Effector memory CD8-positive, alpha-beta T cell (primary cell): ENCODE data around the gene CTF1.
A peak's percentile ranks its signal among the peaks of the same experiment; 100 is the strongest.

Experiments used
- ATAC-seq: fragments of 150-1000 bp; cut with Tn5 transposase; replicated peaks from 2 replicates; pipeline ENCODE4 v1.10.0; 2021; ENCODE audit warnings: mild to moderate bottlenecking, moderate library complexity
- DNase-seq, 3 experiments: peaks; one replicate each; pipeline ENCODE4 v3.0.0; 2021
- H3K27ac Mint-ChIP-seq, 2 donors: one replicate each; pipeline ENCODE4 v1.8.0; 2022; ENCODE audit warnings: mild to moderate bottlenecking in 2 of 2, mixed read lengths in 2 of 2, moderate library complexity in 2 of 2
- H3K27me3 Mint-ChIP-seq, 2 donors: one replicate each; pipeline ENCODE4 v1.8.0; 2022; ENCODE audit warnings: mixed read lengths in 2 of 2
- H3K36me3 Mint-ChIP-seq: one replicate; pipeline ENCODE4 v1.8.0; 2022; ENCODE audit warnings: mild to moderate bottlenecking, moderate library complexity, mixed read lengths; ENCODE audit not compliant: insufficient read depth
- H3K4me1 Mint-ChIP-seq, 2 donors: one replicate each; pipeline ENCODE4 v1.8.0; 2022; ENCODE audit warnings: low read depth in 2 of 2, mixed read lengths in 2 of 2
- H3K4me3 Mint-ChIP-seq, 2 donors: one replicate each; pipeline ENCODE4 v1.8.0; 2022; ENCODE audit warnings: mild to moderate bottlenecking in 2 of 2, mixed read lengths in 2 of 2, moderate library complexity in 2 of 2
- H3K9me3 Mint-ChIP-seq, 2 donors: one replicate each; pipeline ENCODE4 v1.8.0; 2022; ENCODE audit warnings: mixed read lengths in 2 of 2

CTF1 gene

GRCh38 chr16:30904114-30904780 is 7.8 kb downstream of the CTF1 start:
- no peaks in the 10 kb centered on the region for H3K27me3 Mint-ChIP-seq
- DNase-seq (no peak), ATAC-seq (no peak)
- H3K36me3 Mint-ChIP-seq: peaks cover 7% of the 10 kb centered on the region
- peaks cover 3 to 7% of the 10 kb centered on the region in 2 donors for H3K9me3 Mint-ChIP-seq
- no peak overlapping the region for H3K4me3 Mint-ChIP-seq
- peak overlapping the region in 1 of 2 donors; percentile 94 for H3K27ac Mint-ChIP-seq
- peaks cover 27 to 29% of the 10 kb centered on the region in 2 donors for H3K4me1 Mint-ChIP-seq

- DNase-seq (no peak), ATAC-seq (no peak)
- no peak overlapping the region for H3K27ac Mint-ChIP-seq
- peaks cover 8% of the 10 kb centered on the region for H3K36me3 Mint-ChIP-seq
- H3K4me1 Mint-ChIP-seq: peaks cover 21% of the 10 kb centered on the region in 2 donors
- no peak overlapping the region for H3K4me3 Mint-ChIP-seq
- H3K27me3 Mint-ChIP-seq: no peaks in the 10 kb centered on the region
- H3K9me3 Mint-ChIP-seq: peaks cover 3 to 7% of the 10 kb centered on the region in 2 donors
Observed at GRCh38 chr16:30907064-30907463, 10.7 kb downstream of the CTF1 start.

DNA sequence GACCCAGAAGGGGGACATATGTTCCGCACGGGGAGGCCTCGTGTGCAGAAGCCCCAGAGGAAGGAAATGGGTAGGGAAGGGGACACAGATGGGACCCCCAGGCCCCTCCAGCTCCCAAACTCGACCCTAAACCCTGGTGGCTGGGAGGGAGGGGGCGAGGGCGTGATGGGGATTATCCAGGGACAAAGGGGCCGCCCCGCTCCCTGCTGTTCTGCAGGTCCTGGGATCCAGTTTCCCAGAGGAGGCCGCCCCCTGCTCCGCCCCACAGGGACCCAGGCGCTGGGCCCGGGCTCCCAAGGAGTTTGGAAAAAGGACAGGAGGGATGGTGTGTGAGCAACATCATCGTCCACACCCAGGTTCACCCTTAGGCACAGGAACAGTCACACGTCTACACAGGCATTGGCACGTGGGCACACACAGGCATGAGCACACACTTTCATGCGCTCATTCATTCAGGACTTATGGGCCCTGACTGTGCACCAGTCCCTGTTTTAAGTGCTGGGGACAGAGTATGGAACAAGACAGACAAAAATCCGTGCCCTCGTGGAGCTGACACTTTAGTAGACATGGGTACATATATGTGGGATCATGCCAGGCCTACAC is 14.1 kb downstream of the CTF1 start:
- H3K9me3 Mint-ChIP-seq: no peaks in the 10 kb centered on the region
- no peak for ATAC-seq
- peaks cover 7 to 9% of the 10 kb centered on the region in 2 donors for H3K4me1 Mint-ChIP-seq
- no peak overlapping the region for H3K27ac Mint-ChIP-seq
- DNase-seq: no peak
- H3K27me3 Mint-ChIP-seq: no peaks in the 10 kb centered on the region
- peaks cover 3% of the 10 kb centered on the region for H3K36me3 Mint-ChIP-seq
- no peak overlapping the region for H3K4me3 Mint-ChIP-seq

- Mint-ChIP-seq H3K27ac (no peak overlapping the region), H3K9me3 (no peaks in the 10 kb centered on the region), H3K36me3 (peaks cover 3% of the 10 kb centered on the region), H3K4me3 (no peak overlapping the region), H3K4me1 (peaks cover 1% of the 10 kb centered on the region in 2 donors), H3K27me3 (no peaks in the 10 kb centered on the region)
- ATAC-seq: no peak
- no peak for DNase-seq
Observed at GRCh38 chr16:30912794-30913412, 16.5 kb downstream of the CTF1 start.

- Mint-ChIP-seq H3K36me3 (no peaks in the 10 kb centered on the region), H3K27ac (no peak overlapping the region), H3K27me3 (no peaks in the 10 kb centered on the region), H3K4me1 (no peaks in the 10 kb centered on the region), H3K4me3 (no peak overlapping the region), H3K9me3 (no peaks in the 10 kb centered on the region)
- DNase-seq (no peak), ATAC-seq (no peak)
Observed at GRCh38 chr16:30914830-30915229, 18.4 kb downstream of the CTF1 start.

GRCh38 chr16:30918614-30919013 is 22.2 kb downstream of the CTF1 start:
- no peak for DNase-seq
- no peaks in the 10 kb centered on the region for H3K9me3 Mint-ChIP-seq
- no peak overlapping the region for H3K4me3 Mint-ChIP-seq
- peaks cover 7 to 8% of the 10 kb centered on the region in 2 donors for H3K4me1 Mint-ChIP-seq
- H3K36me3 Mint-ChIP-seq: peaks cover 13% of the 10 kb centered on the region
- no peak overlapping the region for H3K27ac Mint-ChIP-seq
- no peak for ATAC-seq
- no peaks in the 10 kb centered on the region for H3K27me3 Mint-ChIP-seq

DNA sequence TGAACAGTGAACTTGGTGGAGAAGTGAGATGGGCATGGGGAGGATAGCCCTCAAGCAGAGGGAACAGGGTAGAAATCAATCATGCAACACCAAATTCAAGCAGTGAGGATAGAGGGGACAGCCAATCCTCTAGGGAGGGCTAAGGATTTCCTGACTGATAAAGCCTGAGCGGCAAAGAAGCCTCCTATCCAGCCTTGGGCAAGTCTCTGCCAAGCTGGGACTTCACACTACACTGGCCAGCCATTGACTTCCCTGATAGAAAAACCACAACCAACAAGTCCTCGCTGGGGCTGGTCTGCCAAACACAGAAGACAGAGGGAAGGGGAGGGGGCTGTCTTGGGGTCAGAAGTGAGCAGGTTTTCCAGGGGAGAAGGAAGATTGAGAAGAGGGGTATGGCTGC is 24.5 kb downstream of the CTF1 start:
- H3K4me1 Mint-ChIP-seq: peaks cover 17 to 18% of the 10 kb centered on the region in 2 donors
- DNase-seq (no peak), ATAC-seq (no peak)
- H3K4me3 Mint-ChIP-seq: peak overlapping the region; percentile 92 to 95
- no peak overlapping the region for H3K27ac Mint-ChIP-seq
- no peaks in the 10 kb centered on the region for H3K27me3 Mint-ChIP-seq
- H3K36me3 Mint-ChIP-seq: peaks cover 15% of the 10 kb centered on the region
- no peaks in the 10 kb centered on the region for H3K9me3 Mint-ChIP-seq

DNA sequence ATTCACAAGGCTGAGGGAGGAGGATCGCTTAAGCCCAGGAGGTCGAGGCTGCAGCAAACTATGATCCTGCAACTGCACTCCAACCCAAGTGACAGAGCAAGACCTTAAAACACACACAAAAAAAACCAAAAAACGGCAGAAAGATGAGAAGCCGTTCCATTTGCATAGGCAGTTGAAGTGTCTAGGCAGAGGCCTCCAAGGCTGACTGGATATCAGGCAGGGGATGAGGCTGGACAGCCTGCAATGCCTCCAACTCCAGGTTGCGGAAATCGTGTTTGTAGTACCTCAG is 25.0 kb downstream of the CTF1 start:
- Mint-ChIP-seq H3K4me3 (peak overlapping the region; percentile 92 to 95), H3K27me3 (no peaks in the 10 kb centered on the region), H3K36me3 (peaks cover 17% of the 10 kb centered on the region), H3K9me3 (no peaks in the 10 kb centered on the region), H3K27ac (peak overlapping the region; percentile 96 to 99), H3K4me1 (peaks cover 22% of the 10 kb centered on the region in 2 donors)
- DNase-seq (no peak), ATAC-seq (no peak)

DNA sequence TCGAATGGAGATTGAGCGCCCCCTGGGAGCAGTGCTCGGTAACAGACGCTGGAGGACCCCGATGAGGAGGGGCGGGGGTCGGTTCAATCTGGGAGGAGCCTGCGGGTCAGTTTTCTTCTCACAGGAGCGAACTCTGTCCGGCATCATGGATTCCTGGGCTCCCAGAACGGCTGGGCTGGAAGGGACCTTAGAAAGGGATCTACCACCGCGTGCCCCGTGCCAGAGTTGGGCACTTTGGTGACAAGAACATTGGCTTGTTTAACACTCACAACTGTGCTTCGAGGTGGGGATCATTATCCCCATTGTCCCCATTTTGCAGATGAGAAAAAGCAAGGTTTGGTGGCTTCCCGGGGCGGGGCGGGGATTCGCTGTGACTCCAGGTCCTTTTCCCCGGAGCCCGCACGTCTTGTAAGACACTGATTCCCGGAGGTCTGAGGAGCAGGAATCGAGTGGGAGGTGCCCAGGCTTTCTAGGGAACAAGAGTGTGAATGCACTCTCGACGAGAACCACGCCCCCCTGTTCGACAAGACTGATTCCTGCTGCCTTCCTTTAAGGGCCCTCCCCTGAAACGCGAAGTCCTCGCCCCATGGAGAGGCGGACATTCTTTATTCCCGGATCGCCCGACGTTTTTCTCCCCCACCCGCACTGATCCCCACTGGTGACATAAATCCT is 25.5 kb downstream of the CTF1 start:
- DNase-seq (peak; percentile 87 to 90 (median 89)), ATAC-seq (peak; percentile 7)

DNA sequence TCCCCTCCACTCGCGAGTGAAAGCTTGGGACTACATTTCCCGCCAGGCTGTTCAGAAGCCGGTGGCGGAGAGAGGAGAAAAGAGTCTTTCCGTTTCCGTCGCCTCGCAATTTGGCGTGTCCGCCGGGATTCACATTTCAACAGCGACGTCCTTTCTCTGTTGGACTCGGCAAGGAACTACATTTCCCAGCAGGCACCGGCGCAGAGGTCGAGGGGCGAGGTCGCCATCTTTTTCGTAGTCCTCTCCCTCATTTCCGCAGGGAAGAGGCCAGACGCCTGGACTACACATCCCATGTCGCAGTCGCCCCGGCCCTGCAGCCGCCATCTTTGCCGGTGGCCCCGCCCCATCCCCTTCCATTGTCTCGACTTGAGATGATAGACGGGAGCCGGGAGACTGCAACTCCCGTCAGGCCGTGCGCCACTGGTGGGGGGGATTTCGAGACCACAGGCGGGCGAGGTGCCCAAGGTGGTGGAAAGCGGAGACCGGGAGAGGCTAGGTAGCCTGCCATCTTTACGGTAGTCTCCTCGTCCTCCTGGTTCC is 26.1 kb downstream of the CTF1 start:
- Mint-ChIP-seq H3K36me3 (peaks cover 18% of the 10 kb centered on the region), H3K27ac (peak overlapping the region; percentile 96 to 99), H3K9me3 (no peaks in the 10 kb centered on the region), H3K4me3 (peak overlapping the region; percentile 92 to 95), H3K27me3 (no peaks in the 10 kb centered on the region), H3K4me1 (peaks cover 22 to 26% of the 10 kb centered on the region in 2 donors)
- ATAC-seq (peak; percentile 75), DNase-seq (peak; percentile 99)

More for the DNA sequence above, 25.5 kb downstream of the CTF1 start:
- Mint-ChIP-seq H3K36me3 (peaks cover 18% of the 10 kb centered on the region), H3K4me1 (peaks cover 22 to 26% of the 10 kb centered on the region in 2 donors), H3K27me3 (no peaks in the 10 kb centered on the region), H3K4me3 (peak overlapping the region; percentile 92 to 95), H3K9me3 (no peaks in the 10 kb centered on the region), H3K27ac (peak overlapping the region; percentile 96 to 99)

DNA sequence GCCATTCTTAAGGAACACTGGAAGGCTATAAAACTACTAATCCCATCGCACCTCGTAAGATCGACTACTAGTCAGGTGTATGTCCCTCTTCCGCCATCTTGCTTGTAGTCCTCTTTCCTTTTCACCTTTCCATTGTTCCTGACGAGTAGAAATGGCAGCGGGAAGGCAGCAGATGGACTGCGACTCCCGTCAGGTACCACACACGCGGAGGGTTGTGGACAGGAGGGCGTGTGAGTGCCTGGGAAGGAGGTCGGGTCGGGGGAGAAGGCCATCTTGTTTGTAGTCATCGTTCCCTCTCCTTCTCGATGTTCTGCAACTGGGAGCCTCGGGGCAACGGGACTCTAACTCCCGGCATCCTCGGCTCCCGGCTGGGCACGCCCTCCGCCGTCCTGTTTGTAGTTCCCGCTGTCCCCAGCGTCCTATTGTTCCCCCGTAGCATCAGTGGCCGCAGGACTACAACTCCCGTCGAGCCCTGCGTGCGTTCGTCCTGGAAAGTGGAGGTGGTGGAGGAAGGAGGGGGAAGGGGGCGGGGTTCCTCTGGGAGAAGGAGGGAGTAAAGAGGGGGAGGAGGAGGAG is 26.6 kb downstream of the CTF1 start:
- DNase-seq (peak; percentile 90 to 91 (median 91)), ATAC-seq (peak; percentile 70)
- Mint-ChIP-seq H3K4me3 (peak overlapping the region; percentile 92 to 95), H3K27ac (peak overlapping the region; percentile 96 to 99), H3K36me3 (peaks cover 18% of the 10 kb centered on the region), H3K27me3 (no peaks in the 10 kb centered on the region), H3K4me1 (peaks cover 22 to 26% of the 10 kb centered on the region in 2 donors), H3K9me3 (no peaks in the 10 kb centered on the region)

GRCh38 chr16:30923554-30924075 is 27.2 kb downstream of the CTF1 start, which contains the start of gene FBXL19:
TSS of gene FBXL19 (plus strand) at chr16:30923572. CDS start at chr16:30925755, 2,183 bp downstream.
- no peak for DNase-seq
- Mint-ChIP-seq H3K27ac (peak within 1 kb of the TSS; percentile 96 to 99), H3K27me3 (no peaks in the 10 kb centered on the region), H3K4me3 (peak within 1 kb of the TSS; percentile 92 to 95), H3K36me3 (peaks cover 18% of the 10 kb centered on the region), H3K4me1 (peaks cover 22 to 26% of the 10 kb centered on the region in 2 donors), H3K9me3 (no peaks in the 10 kb centered on the region)
- no peak for ATAC-seq
